ENCODE measurements around the gene FERMT1.
"Not testable (repeated sequence)": the region's sequence is repeated elsewhere in the genome, so short reads cannot be mapped to it uniquely, and the experiment has no call there.

Gene FERMT1

GRCh38 chr20:6039766-6040165, 83.1 kb downstream of the FERMT1 start:
- DNase-seq (ENCODE audit: low read depth): no peak

DNA sequence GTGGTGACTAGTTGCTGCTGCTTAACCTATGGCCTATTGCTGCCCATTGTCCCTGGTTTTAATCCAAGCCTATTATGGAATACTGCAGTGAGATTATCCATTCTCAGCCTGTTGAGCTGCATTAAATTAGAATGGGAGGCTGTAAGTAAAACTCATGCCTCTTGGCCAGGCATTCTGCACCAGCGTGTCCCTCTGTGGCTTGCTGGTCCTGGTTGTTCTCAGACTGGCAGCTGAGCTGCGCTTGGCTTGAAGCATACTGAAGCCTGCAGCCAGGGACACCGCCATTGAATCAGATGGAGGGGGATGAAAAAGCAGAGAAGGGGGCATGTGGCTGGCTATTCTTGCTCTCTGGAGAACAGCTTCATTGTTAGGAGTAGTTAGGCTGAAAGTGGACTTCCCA, 84.6 kb downstream of the FERMT1 start:
- DNase-seq (ENCODE audit: low read depth): no peak

DNA sequence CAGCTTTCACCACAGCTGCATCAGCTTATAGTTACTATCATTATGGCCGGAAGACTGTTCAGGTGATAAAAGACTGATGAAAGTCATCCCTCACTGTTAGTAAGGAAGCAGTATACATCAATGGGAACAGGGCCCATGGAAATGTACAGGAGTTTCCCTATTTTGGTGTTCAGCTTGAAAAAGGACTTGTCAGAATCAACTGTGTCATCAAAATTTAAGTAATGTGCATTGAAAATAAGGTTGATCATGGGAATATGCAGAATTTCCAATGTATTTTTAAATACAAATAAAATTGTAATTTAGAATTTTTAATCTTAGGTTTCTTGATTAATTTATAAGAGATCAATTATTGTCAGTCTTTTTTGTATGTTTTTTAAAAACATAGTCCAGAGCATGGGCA, 85.7 kb downstream of the FERMT1 start:
- no peak for DNase-seq (ENCODE audit: low read depth)

GRCh38 chr20:6036213-6036612, 86.6 kb downstream of the FERMT1 start:
- DNase-seq (ENCODE audit: low read depth): no peak

GRCh38 chr20:6034134-6034969, 88.5 kb downstream of the FERMT1 start:
- no peak for DNase-seq (ENCODE audit: low read depth)

DNA sequence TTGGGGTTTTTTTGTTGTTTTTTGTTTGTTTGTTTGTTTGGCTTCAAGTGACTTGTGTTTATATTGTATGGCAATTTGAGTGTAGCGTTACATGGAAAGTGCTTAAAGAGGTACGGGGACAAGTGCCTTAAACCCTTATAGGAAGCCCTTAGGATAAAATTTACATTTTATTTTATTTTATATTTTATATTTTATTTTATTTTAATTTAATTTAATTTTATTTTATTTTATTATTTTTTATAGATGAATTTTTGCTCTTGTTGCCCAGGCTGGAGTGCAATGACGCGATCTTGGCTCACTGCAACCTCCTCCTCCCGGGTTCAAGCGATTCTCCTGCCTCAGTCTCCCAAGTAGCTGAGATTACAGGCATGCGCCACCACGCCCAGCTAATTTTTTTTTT, 89.9 kb downstream of the FERMT1 start:
- not testable (repeated sequence) for DNase-seq (ENCODE audit: low read depth)

DNA sequence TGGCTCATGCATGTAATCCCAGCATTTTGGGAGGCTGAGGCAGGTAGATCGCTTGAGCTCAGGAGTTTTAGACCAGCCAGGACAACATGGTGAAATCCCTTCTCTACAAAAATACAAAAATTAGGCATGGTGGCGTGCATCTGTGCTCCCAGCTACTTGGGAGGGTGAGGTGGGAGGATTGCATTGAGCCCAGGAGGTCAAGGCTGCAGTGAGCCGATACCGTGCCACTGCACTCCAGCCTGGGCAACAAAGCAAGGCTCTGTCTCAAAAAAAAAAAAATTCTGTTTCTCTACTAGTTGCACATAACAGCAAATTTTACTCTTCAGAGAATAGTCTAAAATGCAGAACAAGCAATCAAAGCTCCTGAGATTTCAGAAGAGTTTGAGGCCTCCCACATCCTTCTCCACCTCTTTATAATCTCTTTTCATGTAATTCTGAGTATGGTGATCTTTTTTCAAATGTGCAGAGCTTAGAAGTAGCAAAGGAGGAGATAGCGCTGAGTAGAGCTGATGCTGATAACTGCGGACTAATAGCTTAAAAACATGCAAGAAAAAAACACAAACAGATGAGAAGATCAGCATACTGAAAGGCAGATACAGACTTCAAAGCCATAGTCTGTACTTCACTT, 92.3 kb downstream of the FERMT1 start:
- DNase-seq (ENCODE audit: low read depth): no peak

DNA sequence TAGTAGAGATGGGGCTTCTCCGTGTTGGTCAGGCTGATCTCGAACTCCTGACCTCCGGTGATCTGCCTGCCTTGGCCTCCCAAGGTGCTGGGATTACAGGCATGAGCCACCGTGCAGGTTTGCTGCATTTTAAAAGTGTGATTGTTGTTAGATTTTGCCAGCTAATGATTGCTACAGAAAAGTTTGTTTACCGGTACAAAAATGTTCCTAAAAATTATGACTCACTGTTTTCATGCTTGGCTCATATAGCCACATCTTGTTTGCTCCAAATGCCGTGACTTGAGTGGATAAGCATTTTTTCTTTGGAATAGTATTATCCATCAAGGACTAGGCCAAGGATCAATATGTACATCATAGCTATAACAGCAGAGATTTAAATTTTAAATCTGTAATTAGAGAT, 93.3 kb downstream of the FERMT1 start:
- DNase-seq (ENCODE audit: low read depth): no peak

- no peak for DNase-seq (ENCODE audit: low read depth)
Observed at GRCh38 chr20:6028818-6029217, 94.0 kb downstream of the FERMT1 start.

DNA sequence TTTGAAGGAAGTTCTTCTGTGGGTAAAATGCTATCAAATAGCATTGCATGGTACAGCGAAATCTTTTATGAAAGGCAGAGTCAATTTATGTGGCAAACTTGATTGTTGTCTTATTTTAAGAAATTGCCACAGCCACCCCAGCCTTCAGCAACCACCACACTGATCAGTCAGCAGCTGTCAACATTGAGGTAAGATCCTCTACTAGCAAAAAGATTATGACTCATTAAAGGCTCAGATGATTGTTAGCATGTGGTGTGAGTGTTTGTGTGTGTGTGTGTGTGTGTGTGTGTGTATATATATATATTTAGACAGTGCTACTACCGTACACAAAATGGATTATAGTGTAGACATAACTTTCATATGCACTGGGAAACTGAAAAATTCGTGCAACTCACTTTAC, 96.8 kb downstream of the FERMT1 start:
- DNase-seq (ENCODE audit: low read depth): no peak

Measured in activated T-helper 1 cell treated with Interleukin-2 at 50 U/mL for 16 hours (primary cell).